Kasumi-1 (cell line): ENCODE data around the gene ACTG1.

Source experiments
- DNase-seq, 2 experiments: peaks; one replicate each; lab custom pipeline; 2025; lab: John Stamatoyannopoulos, UW

ACTG1 gene

DNA sequence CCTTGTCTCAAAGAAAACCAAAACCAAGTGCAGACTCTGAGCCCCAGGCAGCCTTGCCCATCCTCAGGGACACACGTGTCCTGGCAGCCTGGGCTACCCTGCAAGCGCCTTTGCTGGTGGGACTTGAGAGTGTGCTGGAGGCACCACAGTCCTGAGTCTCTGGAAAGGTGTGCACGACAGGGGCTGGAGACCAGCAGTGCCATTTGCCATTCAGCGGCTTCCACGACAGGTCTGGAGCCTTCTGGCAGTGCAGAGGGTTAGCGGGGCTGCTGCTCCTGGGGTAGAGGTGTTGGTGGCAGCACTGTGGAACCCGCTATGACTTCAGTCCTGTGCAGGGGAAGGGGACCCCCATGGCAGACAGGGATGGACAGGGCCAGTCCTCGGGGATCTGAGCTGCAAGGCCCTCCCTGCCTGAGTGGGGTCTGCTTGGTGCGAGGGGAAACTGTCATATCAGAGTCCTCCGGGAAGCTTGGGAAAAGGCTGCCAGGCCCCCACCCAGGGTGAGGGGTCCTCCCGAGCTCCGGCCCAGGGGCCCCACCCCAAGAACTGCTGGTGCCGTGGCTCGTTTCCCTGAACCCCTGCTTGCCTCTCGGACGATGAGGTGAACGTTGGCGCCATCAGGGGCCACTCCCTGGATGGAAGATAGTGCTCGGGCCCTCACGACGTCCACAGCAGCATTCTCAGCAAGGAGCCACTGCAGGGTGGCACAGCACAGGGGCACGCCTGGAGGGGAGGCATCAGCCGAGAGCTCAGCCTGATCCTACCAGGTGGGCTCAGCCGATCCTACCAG is 32.8 kb upstream of the ACTG1 start:
- no peak for DNase-seq

DNA sequence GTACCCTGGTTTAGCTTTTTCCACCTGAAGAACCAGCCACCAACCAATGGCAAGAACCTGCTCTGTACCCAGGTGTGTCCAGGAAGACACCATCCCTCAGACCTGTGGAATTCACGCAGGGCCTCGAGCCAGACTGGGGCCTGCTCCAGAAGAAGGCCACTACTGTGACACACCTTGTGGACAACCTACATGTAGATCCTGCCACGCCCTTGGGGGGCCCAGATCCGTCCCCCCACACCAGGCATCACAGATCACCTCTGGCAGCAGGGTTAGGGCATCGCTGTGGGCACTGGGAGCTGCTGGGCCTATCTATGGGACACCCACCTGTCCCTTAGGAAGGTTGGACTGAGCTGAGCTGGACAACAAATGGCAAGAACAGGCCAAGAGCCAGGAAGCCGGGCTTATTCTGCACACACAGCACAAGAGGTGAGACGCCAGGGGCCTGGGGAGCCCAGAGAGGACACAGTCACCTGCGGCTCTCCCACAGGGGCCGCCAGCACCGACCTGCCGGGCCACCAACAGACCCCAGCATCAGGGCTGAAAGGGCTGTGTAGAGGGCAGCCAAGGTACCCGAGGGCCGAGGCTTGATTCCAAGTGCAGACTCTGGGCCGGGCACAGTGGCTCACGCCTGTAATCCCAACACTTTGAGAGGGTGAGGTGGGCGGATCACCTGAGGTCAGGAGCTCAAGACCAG is 31.8 kb upstream of the ACTG1 start:
- no peak for DNase-seq

DNA sequence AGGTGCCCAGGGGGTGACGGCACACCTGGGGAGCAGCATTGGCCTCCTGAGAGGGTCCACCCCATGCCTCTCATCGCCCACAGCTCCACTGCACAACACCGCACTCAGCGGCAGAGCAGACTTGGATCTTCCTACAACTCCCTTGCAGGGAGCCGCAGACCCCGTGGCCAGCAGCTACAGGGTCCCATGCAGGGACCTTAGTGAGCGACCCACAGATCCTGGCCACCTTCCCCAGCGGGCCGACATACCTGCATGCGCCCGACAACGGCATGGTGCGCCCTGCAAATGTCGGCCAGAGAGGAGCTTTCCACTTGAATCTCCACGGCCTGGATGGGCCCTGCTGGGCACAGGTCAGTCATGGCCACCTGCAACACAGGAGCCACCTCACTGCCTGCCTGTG is 31.2 kb upstream of the ACTG1 start:
- DNase-seq = no peak

DNA sequence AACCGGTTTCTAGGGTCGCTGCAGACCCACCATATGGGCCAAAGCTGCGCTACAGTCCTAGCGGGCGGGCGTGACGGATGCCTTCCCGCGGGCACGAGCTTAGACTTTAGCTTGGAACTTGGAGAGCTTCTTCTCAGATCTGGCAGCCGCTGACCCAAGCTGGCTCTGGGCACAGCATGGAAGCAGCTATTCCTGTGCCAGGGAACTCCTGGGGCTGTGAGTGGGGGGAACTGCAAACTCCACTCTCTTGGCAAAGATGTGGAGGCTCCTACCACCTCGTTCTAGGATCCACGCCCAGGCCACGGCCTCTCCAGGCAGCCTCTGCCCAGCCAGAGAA is 30.7 kb upstream of the ACTG1 start:
- DNase-seq = no peak

DNA sequence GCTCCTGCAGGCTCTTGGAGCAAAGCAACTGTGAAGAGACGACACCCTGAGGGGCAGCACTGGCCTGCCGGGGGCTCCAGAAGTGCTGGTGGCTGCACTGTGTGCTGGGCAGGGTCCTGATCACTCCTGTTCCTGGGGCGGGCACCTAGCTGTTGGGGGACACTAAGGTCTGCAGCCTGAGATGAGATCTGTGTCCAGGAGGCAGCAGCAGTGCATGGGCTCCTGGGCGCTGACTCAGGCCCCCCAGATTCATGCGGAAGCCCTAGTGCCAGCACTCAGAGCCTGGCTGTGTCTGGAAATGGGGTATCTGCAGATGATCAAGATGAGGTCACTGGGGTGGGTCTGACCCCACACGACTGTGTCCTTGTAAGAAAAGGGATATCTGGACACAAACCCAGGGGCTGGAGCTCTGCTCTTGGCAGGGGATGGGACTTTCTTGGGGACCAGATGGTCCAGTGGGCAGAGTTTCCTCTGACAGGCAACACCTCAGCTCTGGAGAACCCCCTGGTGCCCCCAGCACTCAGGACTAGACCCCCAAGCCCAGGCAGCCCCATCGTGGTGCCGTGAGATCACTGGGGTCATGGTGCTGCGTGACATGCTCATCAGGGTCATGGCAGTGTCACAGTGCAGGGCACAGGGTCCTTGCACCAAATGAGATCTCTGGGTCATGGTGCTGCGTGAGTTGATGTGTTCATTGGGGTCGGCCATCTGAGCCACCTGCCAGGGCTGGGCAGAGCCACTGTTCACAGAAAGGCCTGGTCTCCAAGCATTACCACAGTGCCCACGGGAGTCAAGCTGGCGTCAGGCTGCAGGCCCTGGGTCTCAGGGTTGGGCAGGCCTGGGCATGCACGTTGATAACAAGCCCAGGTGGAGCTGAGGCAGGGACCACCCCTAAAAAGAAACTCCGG is 30.1 kb upstream of the ACTG1 start:
- DNase-seq = no peak

DNA sequence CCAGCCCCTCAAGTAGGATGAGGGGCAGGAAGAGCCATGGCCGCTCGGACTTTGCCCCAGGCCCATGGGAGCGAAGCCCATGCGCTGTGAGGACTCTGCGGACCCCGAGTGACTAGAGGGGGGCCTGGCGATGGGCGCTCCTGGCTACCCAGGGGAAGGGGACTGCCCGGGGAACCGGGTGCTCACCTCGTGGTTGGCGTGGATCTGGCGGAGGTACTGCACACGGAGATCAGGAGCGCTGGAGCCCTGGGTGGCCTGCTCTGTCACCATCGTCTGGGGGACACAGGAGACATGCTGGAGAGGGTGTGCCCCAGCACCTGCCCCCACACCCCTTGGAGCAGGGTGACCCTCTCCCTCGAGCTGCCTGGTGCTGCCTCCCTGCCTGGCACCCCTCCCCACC is 28.5 kb upstream of the ACTG1 start:
- no peak for DNase-seq

DNA sequence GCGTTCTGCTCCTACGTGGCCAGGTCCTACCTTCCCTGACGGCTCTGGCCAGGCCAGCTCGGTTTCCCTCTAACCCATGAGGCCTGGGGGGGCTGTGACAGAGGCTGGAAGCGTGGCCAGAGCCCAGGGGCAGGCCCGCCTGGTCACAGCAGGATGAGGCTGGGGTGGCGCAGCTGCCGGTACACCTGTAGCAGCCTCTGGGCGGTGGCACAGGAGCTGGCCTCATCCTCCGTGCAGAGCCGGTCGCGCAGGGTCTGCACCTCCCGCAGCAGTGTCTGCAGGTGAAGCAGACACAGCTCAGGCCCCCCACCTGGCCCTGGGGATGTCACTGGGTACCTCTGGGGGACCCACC is 28.1 kb upstream of the ACTG1 start:
- DNase-seq = no peak

DNA sequence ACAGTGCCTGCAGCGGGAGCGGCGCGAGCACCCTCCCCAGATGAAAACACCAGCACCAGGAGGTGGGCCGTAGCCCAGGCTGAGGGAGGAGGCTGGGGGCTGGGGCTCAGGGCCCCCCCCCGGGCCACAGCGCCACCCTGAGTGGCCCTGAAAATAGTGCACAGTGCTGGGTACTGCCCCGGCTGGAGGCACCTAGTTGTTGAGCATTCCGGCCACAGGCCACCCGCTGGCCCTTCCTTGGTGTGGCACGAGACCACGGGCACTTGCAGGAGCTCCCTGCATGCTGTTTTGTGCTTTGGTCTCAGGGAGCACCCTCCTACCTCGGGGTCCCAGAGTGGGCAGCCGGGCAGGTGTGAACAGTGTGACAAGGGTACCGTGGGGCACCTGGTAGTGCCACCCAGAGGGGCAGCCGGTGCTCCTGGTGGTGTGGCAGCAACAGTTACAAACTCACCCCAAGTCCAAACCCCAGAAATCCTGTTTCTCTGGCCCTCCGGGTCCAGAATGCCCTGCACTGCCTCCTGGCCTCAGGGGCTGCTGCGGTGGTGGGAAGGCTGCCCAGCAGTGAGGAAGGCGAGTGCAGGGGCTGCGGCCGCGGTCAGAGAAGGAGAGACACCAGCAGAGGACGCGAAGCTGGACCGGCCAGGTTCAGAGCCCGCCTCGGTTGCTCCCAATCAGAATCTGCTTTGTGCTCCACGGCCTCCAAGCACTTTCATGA is 27.5 kb upstream of the ACTG1 start:
- DNase-seq = no peak

DNA sequence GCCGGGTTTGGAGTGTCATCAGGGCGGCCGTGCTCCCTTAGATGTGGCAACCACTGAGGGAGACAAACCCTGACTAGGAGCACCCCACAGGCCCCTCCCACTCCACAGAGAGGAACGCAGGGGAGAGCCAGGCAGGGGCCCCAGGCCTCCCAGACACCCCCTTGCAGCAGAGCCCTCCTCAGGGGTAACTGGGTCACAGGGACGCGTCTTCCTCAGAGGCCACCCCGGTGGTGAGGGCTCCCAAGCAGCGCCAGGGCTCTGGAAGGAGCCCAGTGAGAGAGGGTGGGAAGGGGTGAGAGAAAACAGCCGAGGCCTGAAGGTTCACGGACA is 26.9 kb upstream of the ACTG1 start:
- DNase-seq = no peak

DNA sequence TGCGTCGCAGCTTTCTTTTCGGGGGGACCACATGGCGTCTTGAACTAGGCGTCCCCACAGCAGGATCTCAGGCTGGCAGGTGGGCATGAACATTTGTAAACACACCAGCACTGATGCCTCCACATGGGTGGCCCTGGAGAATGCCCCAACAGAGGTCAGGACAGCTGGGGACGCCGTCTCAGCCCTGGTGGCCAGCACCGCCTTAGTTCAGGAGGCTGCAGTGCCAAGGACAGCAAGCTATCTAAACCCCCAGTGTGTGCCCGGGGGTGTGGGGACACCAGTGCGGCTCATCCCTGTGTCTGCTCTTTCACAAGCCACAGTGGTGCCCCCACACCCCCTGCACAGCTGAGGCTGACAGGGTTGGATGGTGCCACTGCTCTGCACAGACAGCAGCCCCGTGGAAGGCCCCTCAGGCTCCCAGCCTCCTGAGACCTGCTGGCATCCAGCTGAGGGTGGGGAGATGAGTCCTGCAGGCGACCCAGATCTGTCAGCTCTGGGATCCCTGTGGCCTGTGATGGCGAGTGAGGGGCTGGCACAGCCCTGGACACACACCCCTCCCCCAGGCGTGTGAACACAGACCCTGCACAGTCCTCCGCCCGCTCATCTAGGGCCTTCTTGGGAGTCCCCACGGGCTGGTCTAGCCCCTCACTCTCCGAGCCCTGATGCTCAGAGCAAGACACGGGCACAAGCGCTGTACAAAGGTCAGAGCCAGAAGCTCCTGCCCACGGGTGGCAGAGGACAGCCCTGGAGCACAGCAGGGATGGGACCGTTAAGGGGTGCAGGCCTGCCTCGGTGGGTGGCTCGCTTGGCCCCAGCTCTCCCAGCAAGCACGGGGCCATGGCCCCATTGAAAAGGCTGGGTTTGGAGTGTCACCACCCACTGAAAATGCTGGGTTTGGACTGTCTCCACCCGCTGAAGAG is 26.3 kb upstream of the ACTG1 start:
- no peak for DNase-seq

DNA sequence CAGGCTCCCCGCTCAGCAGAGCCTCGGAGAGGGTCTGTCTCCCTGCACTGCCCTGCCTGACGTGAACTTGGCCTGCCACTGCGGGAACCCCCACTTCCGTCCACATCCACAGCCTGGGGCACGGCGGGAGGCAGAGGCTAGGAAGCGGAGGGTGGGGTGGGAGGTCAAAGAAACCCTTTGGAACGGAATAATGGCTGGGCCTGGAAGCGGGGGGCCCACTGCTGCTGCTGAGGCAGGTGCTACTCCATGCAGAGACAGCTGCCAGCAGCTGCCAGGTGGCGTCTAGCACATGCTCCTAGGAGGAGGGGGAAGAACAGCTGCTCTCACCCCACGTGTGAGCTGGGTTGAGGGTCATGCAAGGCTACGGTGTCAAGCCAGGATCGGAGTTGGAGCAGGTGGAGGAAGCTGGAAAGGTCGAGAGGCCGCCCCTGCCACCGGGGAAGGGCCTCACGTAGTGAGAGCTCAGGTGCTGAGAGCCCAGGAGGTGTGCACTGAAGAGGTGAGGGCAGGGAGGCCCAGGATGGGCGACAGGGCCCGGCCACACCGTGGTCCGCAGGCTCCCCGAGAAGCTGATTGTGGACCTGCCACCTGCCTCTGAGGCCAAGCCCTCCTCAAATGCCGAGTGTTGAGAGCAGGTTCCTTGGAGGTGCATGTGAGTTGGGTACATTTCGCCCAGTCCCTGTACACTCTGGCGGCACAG is 25.4 kb upstream of the ACTG1 start:
- DNase-seq = no peak

DNA sequence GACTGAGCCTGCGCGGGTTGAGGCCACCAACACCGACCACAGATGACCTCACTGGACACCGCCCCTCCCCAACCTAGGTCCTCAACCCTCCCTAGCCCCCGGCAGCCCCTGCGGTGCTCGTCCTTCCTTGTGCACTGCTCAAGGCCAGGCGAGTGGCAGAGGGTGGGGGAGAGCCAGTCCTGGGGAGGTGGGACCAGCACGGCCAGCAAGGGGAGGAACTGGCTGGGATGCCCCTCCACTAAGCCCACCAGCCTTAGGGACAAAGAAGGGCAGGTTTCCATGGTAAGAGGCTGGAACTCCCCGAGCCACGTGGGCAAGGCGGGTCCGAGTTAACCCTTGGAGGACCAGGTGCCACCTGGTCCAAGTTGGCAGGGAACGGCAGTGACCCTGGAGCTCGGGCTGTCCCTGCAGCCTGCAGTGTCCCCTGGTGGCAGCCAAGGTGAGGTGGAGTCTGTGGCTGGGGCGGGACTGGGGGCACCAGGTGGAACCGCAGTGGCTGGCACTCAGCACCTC is 24.8 kb upstream of the ACTG1 start:
- no peak for DNase-seq

DNA sequence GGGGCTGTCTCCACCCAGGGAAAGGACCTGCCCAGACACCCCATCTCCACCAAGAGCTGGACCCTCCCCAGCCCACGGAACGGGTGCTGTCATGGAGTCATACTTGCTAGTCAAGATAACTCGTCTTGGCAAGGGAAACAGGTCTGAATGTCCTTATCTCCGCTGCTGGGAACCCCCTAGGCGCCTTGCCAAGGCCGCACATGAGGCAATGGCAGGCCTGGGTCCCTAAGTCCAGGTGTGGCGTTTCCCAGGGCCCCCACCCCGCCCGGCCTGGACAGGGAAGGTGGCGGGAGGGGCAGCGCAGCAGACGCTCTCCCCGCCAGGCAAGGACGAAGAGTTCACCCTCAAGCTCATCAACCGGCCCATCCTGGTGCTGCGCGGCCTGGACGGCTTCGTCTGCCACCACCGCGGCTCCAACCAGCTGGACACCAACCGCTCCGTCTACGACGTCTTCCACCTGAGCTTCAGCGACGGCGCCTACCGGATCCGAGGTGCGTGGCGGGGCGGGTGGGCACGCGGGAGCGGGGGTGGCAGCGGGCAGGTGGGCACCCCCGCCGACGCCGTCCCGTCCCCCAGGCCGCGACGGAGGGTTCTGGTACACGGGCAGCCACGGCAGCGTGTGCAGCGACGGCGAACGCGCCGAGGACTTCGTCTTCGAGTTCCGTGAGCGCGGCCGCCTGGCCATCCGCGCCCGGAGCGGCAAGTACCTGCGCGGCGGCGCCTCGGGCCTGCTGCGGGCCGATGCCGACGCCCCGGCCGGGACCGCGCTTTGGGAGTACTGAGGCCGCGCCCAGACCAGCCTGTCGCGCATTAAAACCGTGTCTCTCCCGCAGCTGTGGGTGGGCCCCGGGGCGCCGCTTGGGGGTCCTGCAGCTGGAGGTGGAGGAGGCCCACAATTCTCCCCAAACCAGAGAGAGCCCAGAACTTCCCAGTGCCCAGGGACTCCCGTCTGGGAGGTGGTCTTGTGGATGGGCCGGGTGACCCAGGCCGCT is 24.0 kb upstream of the ACTG1 start:
- DNase-seq = no peak

DNA sequence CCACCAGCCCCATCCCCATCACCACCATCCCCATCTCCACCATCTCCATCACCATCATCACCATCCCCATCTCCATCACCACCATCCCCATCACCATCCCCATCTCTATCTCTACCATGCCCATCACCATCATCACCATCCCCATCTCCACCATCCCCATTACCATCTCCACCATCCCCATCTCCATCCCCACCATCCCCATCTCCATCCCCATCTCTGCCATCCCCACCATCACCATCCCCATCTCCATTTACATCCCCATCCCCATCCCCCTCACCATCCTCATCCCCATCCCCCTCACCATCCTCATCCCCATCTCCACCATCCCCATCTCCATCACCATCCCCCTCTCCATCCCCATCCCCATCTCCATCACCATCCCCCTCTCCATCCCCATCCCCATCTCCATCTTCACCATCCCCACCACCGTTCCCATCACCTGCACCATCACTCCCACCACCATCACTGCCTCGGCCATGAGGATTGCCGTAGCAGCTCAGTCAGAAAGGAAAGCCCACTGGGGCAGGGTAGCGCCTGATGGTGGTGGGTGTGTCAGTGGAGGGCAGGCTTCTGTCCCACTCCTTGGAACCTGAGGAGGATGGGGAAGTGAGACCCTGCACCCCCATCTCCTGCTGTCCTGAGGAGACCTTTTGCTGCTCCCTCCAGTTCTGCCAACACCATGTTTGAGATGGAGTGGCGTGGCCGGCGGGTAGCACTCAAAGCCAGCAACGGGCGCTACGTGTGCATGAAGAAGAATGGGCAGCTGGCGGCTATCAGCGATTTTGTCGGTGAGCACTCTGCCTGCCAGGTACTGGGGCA is 23.1 kb upstream of the ACTG1 start:
- no peak for DNase-seq

DNA sequence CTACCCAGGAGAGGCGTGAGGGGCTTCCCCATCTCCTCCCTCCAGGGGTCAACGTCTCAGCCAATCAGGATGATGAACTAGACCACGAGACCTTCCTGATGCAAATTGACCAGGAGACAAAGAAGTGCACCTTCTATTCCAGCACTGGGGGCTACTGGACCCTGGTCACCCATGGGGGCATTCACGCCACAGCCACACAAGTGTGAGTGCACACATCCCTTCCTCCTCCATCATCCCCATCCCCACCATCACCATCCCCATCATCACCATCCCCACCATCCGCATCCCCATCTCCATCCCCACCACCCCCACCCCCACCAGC is 22.4 kb upstream of the ACTG1 start:
- no peak for DNase-seq

DNA sequence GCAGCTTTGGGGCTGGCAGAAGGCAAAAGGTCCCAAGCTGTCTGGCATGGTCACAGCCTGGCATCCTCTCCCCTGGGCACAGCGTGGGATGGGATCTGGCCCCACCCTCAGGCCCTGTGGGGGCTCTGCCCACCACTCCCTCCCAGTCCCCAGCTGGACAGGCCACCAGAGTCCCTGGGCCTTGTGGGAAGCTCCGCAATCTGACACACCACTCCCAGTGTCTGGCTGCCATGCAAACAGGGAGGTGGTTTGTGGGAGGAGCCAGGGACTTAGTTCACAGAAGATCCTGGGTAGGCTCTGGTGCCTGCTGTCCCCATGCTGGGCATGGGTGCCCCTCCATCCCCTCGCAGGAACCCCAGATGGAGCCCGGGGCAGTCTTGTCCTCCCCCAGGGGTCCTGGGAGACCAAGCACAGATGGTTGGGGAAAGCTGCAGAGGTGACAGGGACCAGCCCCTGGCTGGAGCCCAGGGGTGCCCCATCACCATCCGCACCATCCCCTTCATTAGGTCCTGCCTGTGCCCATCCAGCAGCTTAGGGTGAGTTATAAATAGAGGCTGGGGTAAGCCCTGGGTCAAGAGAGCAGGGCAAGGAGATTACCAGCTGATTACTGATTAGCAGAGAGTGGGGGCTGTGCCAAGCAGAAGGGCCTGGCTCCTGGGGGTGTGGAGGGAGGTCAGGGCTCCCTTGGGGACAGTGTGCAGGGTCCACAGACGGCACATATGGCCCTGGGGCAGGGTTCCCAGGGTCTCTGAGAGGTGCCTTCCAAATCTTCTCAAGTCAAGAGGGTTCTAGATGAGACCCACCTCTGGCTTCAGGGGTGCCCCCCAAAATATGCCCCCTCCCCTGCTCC is 21.8 kb upstream of the ACTG1 start:
- DNase-seq = no peak

DNA sequence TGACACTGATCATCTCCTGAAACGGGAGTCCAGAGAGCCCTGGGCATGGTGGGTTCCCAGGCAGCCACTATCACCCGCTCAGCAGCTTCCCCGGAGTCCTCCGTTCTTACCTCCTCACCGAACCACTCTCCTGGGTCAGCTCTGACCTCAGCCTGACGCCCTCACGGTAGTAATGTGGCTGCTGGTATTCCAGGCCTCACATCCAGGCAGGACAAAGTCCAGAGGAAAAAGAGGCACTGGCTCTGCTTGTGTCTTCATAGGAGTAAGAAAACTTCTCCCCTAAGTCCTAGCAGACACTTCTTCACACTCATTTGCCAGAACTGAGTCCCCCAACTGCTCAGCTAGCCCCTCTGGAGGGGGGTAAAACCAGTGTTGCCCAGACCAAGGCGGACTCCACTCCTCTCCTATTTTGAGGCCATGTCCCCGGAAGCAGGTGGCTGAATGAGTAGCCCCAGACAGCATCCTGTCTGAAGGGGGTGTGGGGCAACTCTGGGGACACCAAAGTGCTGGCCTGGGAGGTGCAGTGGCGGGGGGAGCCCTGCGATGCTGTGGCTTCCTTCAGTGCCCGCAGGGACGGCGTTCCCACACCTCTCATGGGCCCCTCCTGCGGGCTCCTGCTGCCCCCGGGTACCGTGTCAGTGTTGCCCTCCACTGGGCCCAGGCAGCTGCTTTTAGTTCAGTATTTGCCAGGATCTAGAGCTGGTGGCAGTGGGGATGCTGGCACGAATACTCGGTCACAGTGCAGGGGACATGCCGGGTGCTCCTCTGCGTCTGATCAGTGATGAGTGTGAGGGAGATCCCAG is 20.9 kb upstream of the ACTG1 start:
- DNase-seq = peak in 1 of 2 experiments; percentile 40
